LNCAP (cell line): ENCODE results near the gene TMEM139.

Source experiments
- TF ChIP-seq, protein P1 (sequence below): fragments of 450-650 bp; IDR thresholded peaks from 2 replicates; pipeline ENCODE4 v1.5.1; 2017; ENCODE audit warnings: mild to moderate bottlenecking

TMEM139 gene

DNA sequence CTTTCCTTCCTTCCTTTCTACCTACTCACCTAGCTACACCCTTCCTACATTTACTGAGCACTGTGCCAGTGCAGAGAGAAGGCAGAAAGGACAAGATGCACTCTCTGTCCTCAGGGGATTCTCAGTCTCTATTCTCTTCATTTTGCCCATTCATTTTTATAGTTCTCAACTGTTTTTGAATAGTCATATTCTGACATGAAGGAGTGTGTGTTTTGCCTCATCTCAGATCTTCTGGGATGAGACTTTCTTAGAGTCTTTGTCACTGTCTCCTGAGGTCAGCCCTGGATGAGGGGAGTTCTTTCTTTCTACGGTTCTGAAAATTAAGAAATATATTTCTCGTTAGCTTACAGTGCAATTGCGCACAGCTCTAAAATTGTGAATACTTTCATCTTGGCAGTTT, 52.5 kb downstream of the TMEM139 start:
- TF ChIP-seq, protein P1, sequence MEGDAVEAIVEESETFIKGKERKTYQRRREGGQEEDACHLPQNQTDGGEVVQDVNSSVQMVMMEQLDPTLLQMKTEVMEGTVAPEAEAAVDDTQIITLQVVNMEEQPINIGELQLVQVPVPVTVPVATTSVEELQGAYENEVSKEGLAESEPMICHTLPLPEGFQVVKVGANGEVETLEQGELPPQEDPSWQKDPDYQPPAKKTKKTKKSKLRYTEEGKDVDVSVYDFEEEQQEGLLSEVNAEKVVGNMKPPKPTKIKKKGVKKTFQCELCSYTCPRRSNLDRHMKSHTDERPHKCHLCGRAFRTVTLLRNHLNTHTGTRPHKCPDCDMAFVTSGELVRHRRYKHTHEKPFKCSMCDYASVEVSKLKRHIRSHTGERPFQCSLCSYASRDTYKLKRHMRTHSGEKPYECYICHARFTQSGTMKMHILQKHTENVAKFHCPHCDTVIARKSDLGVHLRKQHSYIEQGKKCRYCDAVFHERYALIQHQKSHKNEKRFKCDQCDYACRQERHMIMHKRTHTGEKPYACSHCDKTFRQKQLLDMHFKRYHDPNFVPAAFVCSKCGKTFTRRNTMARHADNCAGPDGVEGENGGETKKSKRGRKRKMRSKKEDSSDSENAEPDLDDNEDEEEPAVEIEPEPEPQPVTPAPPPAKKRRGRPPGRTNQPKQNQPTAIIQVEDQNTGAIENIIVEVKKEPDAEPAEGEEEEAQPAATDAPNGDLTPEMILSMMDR: no peak
